ENCODE results near the gene SUSD4. TPM values are rescaled to one million over a fixed set of nuclear protein-coding genes. Genes with fewer than 3 reads are reported as not detected.
"Not testable (repeated sequence)": the region's sequence is repeated elsewhere in the genome, so short reads cannot be mapped to it uniquely, and the experiment has no call there.

Gene SUSD4
- total RNA-seq, 1 experiment from 2014 or later = 3.2 TPM

GRCh38 chr1:223288826-223289225, 75.2 kb downstream of the SUSD4 start:
- no peaks in the 10 kb centered on the region for H3K79me2 ChIP-seq (ENCODE audit: low read depth)
- no peak for DNase-seq

GRCh38 chr1:223285452-223285851, 78.5 kb downstream of the SUSD4 start:
- CTCF ChIA-PET = no interaction called here
- no TSS peak for BruUV-seq (replicated peaks)
- H3K36me3 ChIP-seq (ENCODE audit: low read depth) = no peaks in the 10 kb centered on the region

More at GRCh38 chr1:223288826-223289225, 75.2 kb downstream of the SUSD4 start:
- no TSS peak for BruUV-seq (replicated peaks)
- ChIA-PET CTCF (no interaction called here), POLR2A (ENCODE audit: unreplicated experiment) (no interaction called here)
- Histone ChIP-seq H3K27ac (no peak overlapping the region), H3K4me3 (no peak overlapping the region), H4K20me1 (ENCODE audit: insufficient read depth) (no peaks in the 10 kb centered on the region), H2AFZ (no peak overlapping the region), H3K27me3 (ENCODE audit: insufficient read depth, low read depth) (peaks cover 15% of the 10 kb centered on the region; the same call in 1 of the 2 replicates), H3K36me3 (ENCODE audit: low read depth) (no peaks in the 10 kb centered on the region), H3K9me3 (ENCODE audit: insufficient read depth, low read depth) (no peaks in the 10 kb centered on the region), H3K9me2 (ENCODE audit: insufficient read depth) (no peaks in the 10 kb centered on the region), H3F3A (ENCODE audit: insufficient read depth, low read depth) (no peaks in the 10 kb centered on the region), H3K4me2 (no peak overlapping the region), H3K4me1 (replicated peaks; ENCODE audit: insufficient read depth) (no peaks in the 10 kb centered on the region)
- intact Hi-C loops (cut with micrococcal nuclease; ENCODE audit: unreplicated experiment) = no loop called here
- TF ChIP-seq EZH2 (IDR thresholded peaks at IDR 0.05; ENCODE audit: low read depth) (no peak), CTCF (conservative IDR thresholded peaks at IDR 0.05) (no peak)

GRCh38 chr1:223283697-223284096, 80.3 kb downstream of the SUSD4 start:
- DNase-seq; intact Hi-C loops (cut with micrococcal nuclease; ENCODE audit: unreplicated experiment); CTCF ChIA-PET; H3K9me3 ChIP-seq (ENCODE audit: insufficient read depth, low read depth); H3K4me3 ChIP-seq; H4K20me1 ChIP-seq (ENCODE audit: insufficient read depth); H3K4me2 ChIP-seq; H3K27ac ChIP-seq; POLR2A ChIA-PET (ENCODE audit: unreplicated experiment); H3K27me3 ChIP-seq (ENCODE audit: insufficient read depth, low read depth); H3K36me3 ChIP-seq (ENCODE audit: low read depth); H2AFZ ChIP-seq; H3K79me2 ChIP-seq (ENCODE audit: low read depth); BruUV-seq (replicated peaks); H3K4me1 ChIP-seq (replicated peaks; ENCODE audit: insufficient read depth); H3F3A ChIP-seq (ENCODE audit: insufficient read depth, low read depth); H3K9me2 ChIP-seq (ENCODE audit: insufficient read depth): not testable (repeated sequence)

More at GRCh38 chr1:223285452-223285851, 78.5 kb downstream of the SUSD4 start:
- H2AFZ ChIP-seq = no peak overlapping the region
- H3K79me2 ChIP-seq (ENCODE audit: low read depth) = no peaks in the 10 kb centered on the region
- H3K4me2 ChIP-seq = no peak overlapping the region
- no peak overlapping the region for H3K4me3 ChIP-seq
- H3F3A ChIP-seq (ENCODE audit: insufficient read depth, low read depth) = no peaks in the 10 kb centered on the region
- no peak for DNase-seq
- intact Hi-C loops (cut with micrococcal nuclease; ENCODE audit: unreplicated experiment) = no loop called here
- no peaks in the 10 kb centered on the region for H3K27me3 ChIP-seq (ENCODE audit: insufficient read depth, low read depth)
- H3K9me3 ChIP-seq (ENCODE audit: insufficient read depth, low read depth) = no peaks in the 10 kb centered on the region
- H3K4me1 ChIP-seq (replicated peaks; ENCODE audit: insufficient read depth) = no peaks in the 10 kb centered on the region
- TF ChIP-seq EZH2 (IDR thresholded peaks at IDR 0.05; ENCODE audit: low read depth) (no peak), CTCF (conservative IDR thresholded peaks at IDR 0.05) (no peak)
- H3K27ac ChIP-seq = no peak overlapping the region
- no peaks in the 10 kb centered on the region for H3K9me2 ChIP-seq (ENCODE audit: insufficient read depth)
- no peaks in the 10 kb centered on the region for H4K20me1 ChIP-seq (ENCODE audit: insufficient read depth)
- POLR2A ChIA-PET (ENCODE audit: unreplicated experiment) = no interaction called here

GRCh38 chr1:223278311-223278710, 85.7 kb downstream of the SUSD4 start:
- DNase-seq; H3K4me1 ChIP-seq (replicated peaks; ENCODE audit: insufficient read depth); H3K27ac ChIP-seq; H3K36me3 ChIP-seq (ENCODE audit: low read depth); intact Hi-C loops (cut with micrococcal nuclease; ENCODE audit: unreplicated experiment); CTCF ChIA-PET; H3K27me3 ChIP-seq (ENCODE audit: insufficient read depth, low read depth); H3K4me2 ChIP-seq; BruUV-seq (replicated peaks); H3K9me3 ChIP-seq (ENCODE audit: insufficient read depth, low read depth); H4K20me1 ChIP-seq (ENCODE audit: insufficient read depth); H3K9me2 ChIP-seq (ENCODE audit: insufficient read depth); H3K79me2 ChIP-seq (ENCODE audit: low read depth); H3K4me3 ChIP-seq; POLR2A ChIA-PET (ENCODE audit: unreplicated experiment); H2AFZ ChIP-seq; H3F3A ChIP-seq (ENCODE audit: insufficient read depth, low read depth): not testable (repeated sequence)

All from PC-9 (cell line).